Sigmoid colon (tissue), 7 donors: ENCODE data around the gene CDK13. TPM values are rescaled to one million over a fixed set of nuclear protein-coding genes. Genes with fewer than 3 reads are reported as not detected.

Experiments used
- DNase-seq: peaks from one replicate; pipeline ENCODE4 v3.0.0-alpha.2; 2019
- H3K27ac ChIP-seq, 4 donors: fragments of 200-600 bp; sonication (generic); one replicate each; pipeline ENCODE4 v1.5.1; 2016 to 2019; ENCODE audit warnings: mild to moderate bottlenecking in 1 of 4
- H3K27me3 ChIP-seq, 3 donors: fragments of 200-600 bp; sonication (generic); one replicate each; pipeline ENCODE4 v1.5.1; 2019; ENCODE audit warnings: mild to moderate bottlenecking in 1 of 3
- H3K36me3 ChIP-seq, 4 donors: fragments of 200-600 bp; sonication (generic); one replicate each; pipeline ENCODE4 v1.5.1; 2016 to 2019
- H3K4me1 ChIP-seq, 4 donors: fragments of 200-600 bp; sonication (generic); one replicate each; pipeline ENCODE4 v1.5.1; 2017 to 2019
- H3K4me3 ChIP-seq, 4 donors: fragments of 200-600 bp; sonication (generic); one replicate each; pipeline ENCODE4 v1.5.1; 2017 to 2019; ENCODE audit warnings: mild to moderate bottlenecking in 2 of 4, moderate library complexity in 1 of 4
- H3K9me3 ChIP-seq, 4 donors: fragments of 200-600 bp in 3 of 4; sonication (generic) in 3 of 4; one replicate each; pipeline versions ENCODE4 v1.5.1 to v1.6.1; 2013 to 2019
- CTCF ChIP-seq, 4 experiments: fragments of 450-650 bp in 3 of 4; fragments of 200-600 bp in 1 of 4; IDR thresholded peaks; one replicate each; pipeline ENCODE4 v1.5.1; 2016 to 2019; ENCODE audit warnings: antibody characterized with exemption in 4 of 4, mild to moderate bottlenecking in 3 of 4, moderate library complexity in 2 of 4
- EP300 ChIP-seq, 4 donors: sonication (generic); formaldehyde crosslinking; IDR thresholded peaks; one replicate each; pipeline ENCODE4 v1.6.1; 2017; ENCODE audit warnings: antibody characterized with exemption in 4 of 4
- POLR2A ChIP-seq, 2 donors: fragments of 450-650 bp; IDR thresholded peaks; one replicate each; pipeline ENCODE4 v1.6.1; 2016; ENCODE audit warnings: antibody characterized with exemption in 2 of 2, mild to moderate bottlenecking in 2 of 2, moderate library complexity in 2 of 2
- POLR2AphosphoS5 ChIP-seq, 4 donors: sonication (generic); formaldehyde crosslinking; IDR thresholded peaks; one replicate each; pipeline ENCODE4 v1.6.1; 2017; ENCODE audit warnings: antibody characterized with exemption in 4 of 4
- WGBS, 2 donors: extraction: QIAGEN DNeasy Blood & Tissue Kit; methylation state at CpG; one replicate each; pipeline ENCODE4 v1.1.7; 2013; 5-methylcytosine and 5-hydroxymethylcytosine counted together
- intact Hi-C: fragments of 100-400 bp; cut with DNase I; formaldehyde crosslinking; loops from one replicate; pipeline ENCODE4 v1.15.1; 2023
- polyA plus RNA-seq, 3 donors: library from polyadenylated mRNA; stranded (reverse); fragments of 200-250 nt; gene quantifications; one replicate each; pipeline ENCODE4 v1.2.3, GENCODE V29; 2013
- total RNA-seq, 4 donors: library from RNA; depleted of rRNA; stranded (reverse); fragments of >200 nt; gene quantifications; one replicate each; pipeline ENCODE4 v1.1.0, GENCODE V29; 2016
- donor health status: healthy with polysubstance abuse.
- donor health status: Bipolar disorder and iron deficiency.
- donor health status: healthy.

Gene CDK13
- total and polyA plus RNA-seq, 7 donors: 8.4 to 80.0 (median 63.8) TPM

GRCh38 chr7:39987641-39988347 lies 37.7 kb downstream of the CDK13 start:
- 82 to 90% methylated on average over 9 of the region's 9 CpGs for WGBS, 2 donors
- TF ChIP-seq POLR2A (IDR thresholded peaks at IDR 0.05): no peak
- no peak for TF ChIP-seq CTCF (IDR thresholded peaks at IDR 0.05)
- no peak for TF ChIP-seq POLR2AphosphoS5 (IDR thresholded peaks at IDR 0.05)
- TF ChIP-seq EP300 (IDR thresholded peaks at IDR 0.05): no peak
- no peak overlapping the region for H3K4me3 ChIP-seq
- intact Hi-C loops: no loop called here
- no peak overlapping the region for H3K27ac ChIP-seq
- no peaks in the 10 kb centered on the region for H3K9me3 ChIP-seq
- H3K36me3 ChIP-seq: peaks cover 0 to 7% (median 0%) of the 10 kb centered on the region in 4 donors
- H3K27me3 ChIP-seq: no peaks in the 10 kb centered on the region
- peaks cover 0 to 48% (median 15%) of the 10 kb centered on the region in 4 donors for H3K4me1 ChIP-seq
- no peak for DNase-seq

- 92 to 96% methylated on average over 6 of the region's 6 CpGs for WGBS, 2 donors
- TF ChIP-seq POLR2A (IDR thresholded peaks at IDR 0.05): no peak
- TF ChIP-seq CTCF (IDR thresholded peaks at IDR 0.05): no peak
- no peak for TF ChIP-seq POLR2AphosphoS5 (IDR thresholded peaks at IDR 0.05)
- no peak for TF ChIP-seq EP300 (IDR thresholded peaks at IDR 0.05)
- intact Hi-C loops: no loop called here
Measured at GRCh38 chr7:40000734-40001315, 50.8 kb downstream of the CDK13 start.

GRCh38 chr7:40001649-40002048 lies 51.6 kb downstream of the CDK13 start:
- no peak for DNase-seq
- no peaks in the 10 kb centered on the region for H3K9me3 ChIP-seq
- intact Hi-C loops: no loop called here
- TF ChIP-seq POLR2AphosphoS5 (IDR thresholded peaks at IDR 0.05) (no peak), CTCF (IDR thresholded peaks at IDR 0.05) (no peak), EP300 (IDR thresholded peaks at IDR 0.05) (no peak)
- H3K4me1 ChIP-seq: no peaks in the 10 kb centered on the region
- H3K27me3 ChIP-seq: no peaks in the 10 kb centered on the region
- H3K4me3 ChIP-seq: no peak overlapping the region
- H3K36me3 ChIP-seq: peaks cover 0 to 37% (median 0%) of the 10 kb centered on the region in 4 donors
- no peak overlapping the region for H3K27ac ChIP-seq
- WGBS, 2 donors: 96 to 99% methylated on average over 3 of the region's 3 CpGs

More at GRCh38 chr7:40000734-40001315, 50.8 kb downstream of the CDK13 start:
- peaks cover 0 to 37% (median 0%) of the 10 kb centered on the region in 4 donors for H3K36me3 ChIP-seq
- DNase-seq: no peak
- no peak overlapping the region for H3K4me3 ChIP-seq
- H3K4me1 ChIP-seq: no peaks in the 10 kb centered on the region
- no peak overlapping the region for H3K27ac ChIP-seq
- H3K27me3 ChIP-seq: no peaks in the 10 kb centered on the region
- H3K9me3 ChIP-seq: no peaks in the 10 kb centered on the region

GRCh38 chr7:40003597-40003996 lies 53.5 kb downstream of the CDK13 start:
- H3K4me1 ChIP-seq: no peaks in the 10 kb centered on the region
- no peak overlapping the region for H3K27ac ChIP-seq
- intact Hi-C loops: no loop called here
- no peaks in the 10 kb centered on the region for H3K9me3 ChIP-seq
- peaks cover 0 to 29% (median 0%) of the 10 kb centered on the region in 4 donors for H3K36me3 ChIP-seq
- 90 to 93% methylated on average over 4 of the region's 4 CpGs for WGBS, 2 donors
- H3K4me3 ChIP-seq: no peak overlapping the region
- no peak for DNase-seq
- no peaks in the 10 kb centered on the region for H3K27me3 ChIP-seq
- TF ChIP-seq POLR2AphosphoS5 (IDR thresholded peaks at IDR 0.05) (no peak), POLR2A (IDR thresholded peaks at IDR 0.05) (no peak), EP300 (IDR thresholded peaks at IDR 0.05) (no peak), CTCF (IDR thresholded peaks at IDR 0.05) (no peak)
